ENCODE measurements around the gene GLI3. TPM values are rescaled to one million over a fixed set of nuclear protein-coding genes. Genes with fewer than 3 reads are reported as not detected.

Gene GLI3
- total RNA-seq, 1 experiment from 2014 or later, result 45.0 TPM

DNA sequence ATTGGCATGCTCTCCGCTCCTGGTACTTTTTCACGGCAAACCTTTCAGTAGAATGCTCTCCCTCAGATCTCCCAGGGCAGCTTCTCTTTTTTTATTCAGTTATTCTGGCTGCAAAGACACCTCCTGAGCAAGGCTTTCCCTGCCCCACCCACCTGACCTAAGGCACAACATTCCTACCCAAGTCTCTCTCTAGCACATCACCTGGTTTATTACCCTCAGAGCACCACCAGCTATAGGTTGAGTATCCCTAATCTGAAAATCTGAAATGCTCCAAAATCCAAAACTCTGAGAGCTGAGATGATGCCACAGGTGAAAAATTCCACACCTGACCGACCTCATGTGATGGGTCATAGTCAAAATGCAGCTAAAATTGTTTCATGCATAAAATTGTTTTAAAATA lies 99.6 kb downstream of the GLI3 start:
- no peak overlapping the region for H3K18ac ChIP-seq (ENCODE audit: insufficient read length, low read depth, low read length)
- no peak overlapping the region for H3K27ac ChIP-seq (ENCODE audit: insufficient read length, low read depth, low read length)
- H2BK15ac ChIP-seq (ENCODE audit: low read depth, low read length), result no peak overlapping the region
- no peak overlapping the region for H2AK5ac ChIP-seq (ENCODE audit: insufficient read length, low read length)
- H3K56ac ChIP-seq (ENCODE audit: insufficient read length, low read depth, low read length), result no peak overlapping the region
- H3K27me3 ChIP-seq (ENCODE audit: insufficient read depth, low read length), result no peaks in the 10 kb centered on the region
- Mint-ChIP-seq H3K4me3 (no peak overlapping the region), H3K27me3 (ENCODE audit: low read depth) (no peaks in the 10 kb centered on the region), H3K4me1 (peaks cover 34 to 44% of the 10 kb centered on the region in 2 experiments), H3K27ac (0 out of 7 replicates have a peak overlapping the region, but pooled peaks of 1 of the 3 experiments have one; percentile 2), H3K9me3 (no peaks in the 10 kb centered on the region), H3K36me3 (ENCODE audit: insufficient read depth in 1 of 3, low read depth in 3 of 3) (peaks cover 0 to 6% (median 4%) of the 10 kb centered on the region in 3 experiments; a peak in 4 of 7 replicates)
- no peak overlapping the region for H4K91ac ChIP-seq (ENCODE audit: insufficient read length, low read depth, low read length)
- peaks cover 2% of the 10 kb centered on the region for H3K79me1 ChIP-seq (ENCODE audit: insufficient read depth, low read depth, low read length, poor library complexity, severe bottlenecking)
- H3K14ac ChIP-seq (ENCODE audit: insufficient read depth, low read length), result no peak overlapping the region
- no peak overlapping the region for H3T11ph ChIP-seq (ENCODE audit: low read length)
- no peak overlapping the region for H3K23ac ChIP-seq (ENCODE audit: insufficient read length, low read depth, low read length)
- no peaks in the 10 kb centered on the region for H3K4me1 ChIP-seq (ENCODE audit: insufficient read depth, low read length)
- H3K9ac ChIP-seq (ENCODE audit: extremely low read depth, insufficient read length, low read length), result no peak overlapping the region
- no peak overlapping the region for H3K4me2 ChIP-seq (ENCODE audit: insufficient read depth, insufficient read length, low read length)
- H3K79me2 ChIP-seq (ENCODE audit: insufficient read depth, low read length), result no peaks in the 10 kb centered on the region
- no peaks in the 10 kb centered on the region for H3K9me3 ChIP-seq (ENCODE audit: control insufficient read depth, low read depth, low read length)
- H2BK20ac ChIP-seq (ENCODE audit: low read depth, low read length, poor library complexity, severe bottlenecking), result no peak overlapping the region
- H2BK5ac ChIP-seq (ENCODE audit: insufficient read length, low read length), result no peak overlapping the region
- no peak overlapping the region for H2AFZ ChIP-seq (ENCODE audit: low read length)
- H4K8ac ChIP-seq (replicated peaks; ENCODE audit: insufficient read length, low read depth, low read length), result no peak overlapping the region
- no peak for DNase-seq
- H3K23me2 ChIP-seq (ENCODE audit: insufficient read length, low read depth, low read length, poor library complexity, severe bottlenecking), result no peaks in the 10 kb centered on the region
- H4K5ac ChIP-seq (ENCODE audit: insufficient read length, low read depth, low read length), result no peak overlapping the region
- TF ChIP-seq, protein P1, sequence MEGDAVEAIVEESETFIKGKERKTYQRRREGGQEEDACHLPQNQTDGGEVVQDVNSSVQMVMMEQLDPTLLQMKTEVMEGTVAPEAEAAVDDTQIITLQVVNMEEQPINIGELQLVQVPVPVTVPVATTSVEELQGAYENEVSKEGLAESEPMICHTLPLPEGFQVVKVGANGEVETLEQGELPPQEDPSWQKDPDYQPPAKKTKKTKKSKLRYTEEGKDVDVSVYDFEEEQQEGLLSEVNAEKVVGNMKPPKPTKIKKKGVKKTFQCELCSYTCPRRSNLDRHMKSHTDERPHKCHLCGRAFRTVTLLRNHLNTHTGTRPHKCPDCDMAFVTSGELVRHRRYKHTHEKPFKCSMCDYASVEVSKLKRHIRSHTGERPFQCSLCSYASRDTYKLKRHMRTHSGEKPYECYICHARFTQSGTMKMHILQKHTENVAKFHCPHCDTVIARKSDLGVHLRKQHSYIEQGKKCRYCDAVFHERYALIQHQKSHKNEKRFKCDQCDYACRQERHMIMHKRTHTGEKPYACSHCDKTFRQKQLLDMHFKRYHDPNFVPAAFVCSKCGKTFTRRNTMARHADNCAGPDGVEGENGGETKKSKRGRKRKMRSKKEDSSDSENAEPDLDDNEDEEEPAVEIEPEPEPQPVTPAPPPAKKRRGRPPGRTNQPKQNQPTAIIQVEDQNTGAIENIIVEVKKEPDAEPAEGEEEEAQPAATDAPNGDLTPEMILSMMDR (conservative IDR thresholded peaks at IDR 0.05), result no peak
- H2BK120ac ChIP-seq (ENCODE audit: low read depth, low read length, poor library complexity, severe bottlenecking), result no peak overlapping the region
- no peaks in the 10 kb centered on the region for H4K20me1 ChIP-seq (ENCODE audit: control insufficient read depth, insufficient read depth, insufficient read length)
- no CpG with 5 or more reads among the region's 3 CpGs for whole genome bisulfite sequencing (ENCODE audit: extremely low coverage, insufficient read length, low lambda C conversion rate)
- H2BK12ac ChIP-seq (ENCODE audit: insufficient read length, low read depth, low read length), result no peak overlapping the region
- no peak overlapping the region for H3K4ac ChIP-seq (ENCODE audit: low read depth, low read length)
